HepG2 (cell line): Measurements from ENCODE around the gene TTC39C. TPM values are rescaled to one million over a fixed set of nuclear protein-coding genes. Genes with fewer than 3 reads are reported as not detected.

Experiments
- ARNT ChIP-seq: fragments of 450-650 bp; IDR thresholded peaks from 2 replicates; pipeline ENCODE4 v1.6.1; 2017
- ATM ChIP-seq: fragments of 450-650 bp; IDR thresholded peaks from 2 replicates; pipeline ENCODE4 v1.7.1; 2017; ENCODE audit warnings: mild to moderate bottlenecking, borderline replicate concordance
- CHD4 ChIP-seq: fragments of 200-600 bp; sonication (generic); IDR thresholded peaks from 2 replicates; pipeline ENCODE4 v1.7.0; 2017; ENCODE audit warnings: mild to moderate bottlenecking, low read length, borderline replicate concordance
- CREB1 ChIP-seq, 2 experiments: fragments of 450-650 bp in 1 of 2; IDR thresholded peaks; 2 replicates each; pipeline ENCODE4 v1.6.1; 2016 to 2017; ENCODE audit warnings: control low read depth in 1 of 2, mild to moderate bottlenecking in 1 of 2, missing compliant biosample characterization in 1 of 2, missing genetic modification characterization in 1 of 2
- E2F1 ChIP-seq: sonication (generic); formaldehyde crosslinking; IDR thresholded peaks from 2 replicates; pipeline ENCODE4 v1.5.0; 2020; ENCODE audit warnings: missing genetic modification reagents
- NAIF1 ChIP-seq: sonication (generic); formaldehyde crosslinking; IDR thresholded peaks from 2 replicates; pipeline ENCODE4 v1.5.0; 2020; ENCODE audit warnings: mild to moderate bottlenecking, missing genetic modification reagents, borderline replicate concordance
- POLR2A ChIP-seq, 2 experiments: IDR thresholded peaks; 2 replicates each; pipeline ENCODE4 v1.6.1; 2011; ENCODE audit warnings: low read depth in 2 of 2, low read length in 2 of 2, mild to moderate bottlenecking in 1 of 2, moderate library complexity in 1 of 2; ENCODE audit not compliant: insufficient read depth in 1 of 2
- SOX13 ChIP-seq, 3 experiments: fragments of 450-650 bp in 1 of 3; sonication (generic) in 1 of 3; formaldehyde crosslinking in 1 of 3; IDR thresholded peaks in 2 of 3; conservative IDR thresholded peaks in 1 of 3; 2 replicates each; pipeline versions ENCODE4 v1.5.0 to v1.6.1; 2016 to 2020; ENCODE audit warnings: antibody characterized with exemption in 1 of 3, mild to moderate bottlenecking in 1 of 3, missing compliant biosample characterization in 1 of 3, missing genetic modification reagents in 1 of 3, moderate library complexity in 1 of 3
- SUZ12 ChIP-seq: fragments of 150-350 bp; IDR thresholded peaks from 2 replicates; pipeline ENCODE4 v1.6.1; 2014; ENCODE audit warnings: low read depth, low read length
- TP53 ChIP-seq: sonication (generic); formaldehyde crosslinking; conservative IDR thresholded peaks from 2 replicates; pipeline ENCODE4 v1.4.0; 2020; ENCODE audit warnings: missing genetic modification reagents
- ZFP91 ChIP-seq: sonication (generic); formaldehyde crosslinking; IDR thresholded peaks from 2 replicates; pipeline ENCODE4 v1.9.0; 2022; ENCODE audit warnings: missing genetic modification reagents, mild to moderate bottlenecking, borderline replicate concordance
- ZNF670 ChIP-seq: sonication (generic); formaldehyde crosslinking; IDR thresholded peaks from 2 replicates; pipeline ENCODE4 v1.8.0; 2022; ENCODE audit warnings: mild to moderate bottlenecking, missing genetic modification reagents, borderline replicate concordance
- ZNF7 ChIP-seq: IDR thresholded peaks from 2 replicates; pipeline ENCODE4 v1.6.1; 2016; ENCODE audit warnings: missing biosample characterization, missing genetic modification reagents
- ZSCAN29 ChIP-seq: sonication (generic); formaldehyde crosslinking; conservative IDR thresholded peaks from 2 replicates; pipeline ENCODE4 v1.4.0; 2020; ENCODE audit warnings: mild to moderate bottlenecking, missing genetic modification reagents
- polyA plus RNA-seq, 8 experiments: library from polyadenylated mRNA; depleted of rRNA in 3 of 8; stranded (reverse) in 7 of 8; unstranded in 1 of 8; fragments of >200 nt; fragmentation: Illumina TruSeq in 4 of 8; extraction: Trizol in 4 of 8; gene quantifications; 2 replicates each; pipeline versions ENCODE4 v1.2.1 to v1.2.3, GENCODE V29; 2011 to 2016; ENCODE audit warnings: low read depth in 4 of 8, missing spikeins in 1 of 8, mixed read lengths in 1 of 8; ENCODE audit not compliant: insufficient read depth in 1 of 8
- total RNA-seq, 5 experiments: library from RNA; depleted of rRNA; stranded (reverse); fragments of >200 nt; fragmentation: Illumina TruSeq; extraction: Trizol; gene quantifications; 2 replicates each; pipeline ENCODE4 v1.2.3, GENCODE V29; 2016; ENCODE audit warnings: low read depth in 1 of 5

The TTC39C gene
- total and polyA plus RNA-seq, 2 of the 13 experiments (the other 11 are each of a cell fraction or from before 2014, with no cell fraction given) = 19.1 to 25.9 TPM

- TF ChIP-seq NAIF1 (CRISPR knock-in tag) = 0 out of 2 replicates have a peak, but pooled peaks have one; percentile 19
- TF ChIP-seq TP53 = no peak
- TF ChIP-seq E2F1 (CRISPR knock-in tag) = peak; percentile 42; the same call in 1 of the 2 replicates
- no peak for TF ChIP-seq ARNT
- TF ChIP-seq CHD4 = no peak
- no peak; the same call in 1 of the 2 replicates for TF ChIP-seq ZNF670 (CRISPR knock-in tag)
- TF ChIP-seq CREB1 (IDR thresholded peaks at IDR 0.05) = no peak
- no peak for TF ChIP-seq CREB1 (CRISPR knock-in tag; IDR thresholded peaks at IDR 0.05)
- TF ChIP-seq ZNF7 (CRISPR knock-in tag) = no peak
- TF ChIP-seq ZFP91 (CRISPR knock-in tag) = no peak; the same call in 1 of the 2 replicates
- TF ChIP-seq ATM = no peak
- no peak for TF ChIP-seq ZSCAN29 (CRISPR knock-in tag)
- TF ChIP-seq POLR2A (IDR thresholded peaks at IDR 0.05; ENCODE audit: insufficient read depth in 1 of 2, low read depth in 2 of 2, low read length in 2 of 2) = no peak
- TF ChIP-seq SUZ12 = no peak
- no peak for TF ChIP-seq SOX13 (IDR thresholded peaks at IDR 0.05)
- TF ChIP-seq SOX13 (CRISPR knock-in tag; conservative IDR thresholded peaks at IDR 0.05 in 1 of 2, IDR thresholded peaks at IDR 0.05 in 1 of 2) = no peak; a peak in 1 of 4 replicates
Observed at GRCh38 chr18:24014062-24014985, at the start of gene TTC39C (continued).
